Measurements from ENCODE around the gene MACROD2.

Gene MACROD2

GRCh38 chr20:14383335-14383734 lies 388.0 kb downstream of the MACROD2 start:
- ATAC-seq = no peak
- TF ChIP-seq ESRRG (CRISPR knock-in tag; IDR thresholded peaks at IDR 0.05) (no peak), ZC3H10 (CRISPR knock-in tag; IDR thresholded peaks at IDR 0.05) (no peak), CSRNP3 (CRISPR knock-in tag; IDR thresholded peaks at IDR 0.05) (no peak), TCF4 (CRISPR knock-in tag; IDR thresholded peaks at IDR 0.05; ENCODE audit: borderline replicate concordance) (no peak), ZNF8 (CRISPR knock-in tag; IDR thresholded peaks at IDR 0.05) (no peak), ZNF70 (CRISPR knock-in tag; IDR thresholded peaks at IDR 0.05) (no peak), ISL1 (CRISPR knock-in tag; IDR thresholded peaks at IDR 0.05) (no peak), BACH2 (CRISPR knock-in tag; IDR thresholded peaks at IDR 0.05; ENCODE audit: borderline replicate concordance) (no peak), PPARA (CRISPR knock-in tag; IDR thresholded peaks at IDR 0.05; ENCODE audit: borderline replicate concordance) (no peak), ZNF565 (CRISPR knock-in tag; conservative IDR thresholded peaks at IDR 0.05; ENCODE audit: low read depth) (no peak), ARNTL (CRISPR knock-in tag; IDR thresholded peaks at IDR 0.05; ENCODE audit: borderline replicate concordance, low read depth) (no peak), CSDC2 (CRISPR knock-in tag; IDR thresholded peaks at IDR 0.05) (no peak), GLIS3 (CRISPR knock-in tag; IDR thresholded peaks at IDR 0.05) (no peak), RARB (CRISPR knock-in tag; IDR thresholded peaks at IDR 0.05) (no peak)
- TF ChIP-seq, protein P1, sequence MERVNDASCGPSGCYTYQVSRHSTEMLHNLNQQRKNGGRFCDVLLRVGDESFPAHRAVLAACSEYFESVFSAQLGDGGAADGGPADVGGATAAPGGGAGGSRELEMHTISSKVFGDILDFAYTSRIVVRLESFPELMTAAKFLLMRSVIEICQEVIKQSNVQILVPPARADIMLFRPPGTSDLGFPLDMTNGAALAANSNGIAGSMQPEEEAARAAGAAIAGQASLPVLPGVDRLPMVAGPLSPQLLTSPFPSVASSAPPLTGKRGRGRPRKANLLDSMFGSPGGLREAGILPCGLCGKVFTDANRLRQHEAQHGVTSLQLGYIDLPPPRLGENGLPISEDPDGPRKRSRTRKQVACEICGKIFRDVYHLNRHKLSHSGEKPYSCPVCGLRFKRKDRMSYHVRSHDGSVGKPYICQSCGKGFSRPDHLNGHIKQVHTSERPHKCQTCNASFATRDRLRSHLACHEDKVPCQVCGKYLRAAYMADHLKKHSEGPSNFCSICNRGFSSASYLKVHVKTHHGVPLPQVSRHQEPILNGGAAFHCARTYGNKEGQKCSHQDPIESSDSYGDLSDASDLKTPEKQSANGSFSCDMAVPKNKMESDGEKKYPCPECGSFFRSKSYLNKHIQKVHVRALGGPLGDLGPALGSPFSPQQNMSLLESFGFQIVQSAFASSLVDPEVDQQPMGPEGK (CRISPR knock-in tag; IDR thresholded peaks at IDR 0.05; ENCODE audit: borderline replicate concordance) = no peak
- TF ChIP-seq, protein P2, sequence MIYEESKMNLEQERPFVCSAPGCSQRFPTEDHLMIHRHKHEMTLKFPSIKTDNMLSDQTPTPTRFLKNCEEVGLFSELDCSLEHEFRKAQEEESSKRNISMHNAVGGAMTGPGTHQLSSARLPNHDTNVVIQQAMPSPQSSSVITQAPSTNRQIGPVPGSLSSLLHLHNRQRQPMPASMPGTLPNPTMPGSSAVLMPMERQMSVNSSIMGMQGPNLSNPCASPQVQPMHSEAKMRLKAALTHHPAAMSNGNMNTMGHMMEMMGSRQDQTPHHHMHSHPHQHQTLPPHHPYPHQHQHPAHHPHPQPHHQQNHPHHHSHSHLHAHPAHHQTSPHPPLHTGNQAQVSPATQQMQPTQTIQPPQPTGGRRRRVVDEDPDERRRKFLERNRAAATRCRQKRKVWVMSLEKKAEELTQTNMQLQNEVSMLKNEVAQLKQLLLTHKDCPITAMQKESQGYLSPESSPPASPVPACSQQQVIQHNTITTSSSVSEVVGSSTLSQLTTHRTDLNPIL (CRISPR knock-in tag; IDR thresholded peaks at IDR 0.05; ENCODE audit: low read depth) = no peak
- TF ChIP-seq, protein P3, sequence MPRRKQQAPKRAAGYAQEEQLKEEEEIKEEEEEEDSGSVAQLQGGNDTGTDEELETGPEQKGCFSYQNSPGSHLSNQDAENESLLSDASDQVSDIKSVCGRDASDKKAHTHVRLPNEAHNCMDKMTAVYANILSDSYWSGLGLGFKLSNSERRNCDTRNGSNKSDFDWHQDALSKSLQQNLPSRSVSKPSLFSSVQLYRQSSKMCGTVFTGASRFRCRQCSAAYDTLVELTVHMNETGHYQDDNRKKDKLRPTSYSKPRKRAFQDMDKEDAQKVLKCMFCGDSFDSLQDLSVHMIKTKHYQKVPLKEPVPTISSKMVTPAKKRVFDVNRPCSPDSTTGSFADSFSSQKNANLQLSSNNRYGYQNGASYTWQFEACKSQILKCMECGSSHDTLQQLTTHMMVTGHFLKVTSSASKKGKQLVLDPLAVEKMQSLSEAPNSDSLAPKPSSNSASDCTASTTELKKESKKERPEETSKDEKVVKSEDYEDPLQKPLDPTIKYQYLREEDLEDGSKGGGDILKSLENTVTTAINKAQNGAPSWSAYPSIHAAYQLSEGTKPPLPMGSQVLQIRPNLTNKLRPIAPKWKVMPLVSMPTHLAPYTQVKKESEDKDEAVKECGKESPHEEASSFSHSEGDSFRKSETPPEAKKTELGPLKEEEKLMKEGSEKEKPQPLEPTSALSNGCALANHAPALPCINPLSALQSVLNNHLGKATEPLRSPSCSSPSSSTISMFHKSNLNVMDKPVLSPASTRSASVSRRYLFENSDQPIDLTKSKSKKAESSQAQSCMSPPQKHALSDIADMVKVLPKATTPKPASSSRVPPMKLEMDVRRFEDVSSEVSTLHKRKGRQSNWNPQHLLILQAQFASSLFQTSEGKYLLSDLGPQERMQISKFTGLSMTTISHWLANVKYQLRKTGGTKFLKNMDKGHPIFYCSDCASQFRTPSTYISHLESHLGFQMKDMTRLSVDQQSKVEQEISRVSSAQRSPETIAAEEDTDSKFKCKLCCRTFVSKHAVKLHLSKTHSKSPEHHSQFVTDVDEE (CRISPR knock-in tag; IDR thresholded peaks at IDR 0.05) = no peak

DNA sequence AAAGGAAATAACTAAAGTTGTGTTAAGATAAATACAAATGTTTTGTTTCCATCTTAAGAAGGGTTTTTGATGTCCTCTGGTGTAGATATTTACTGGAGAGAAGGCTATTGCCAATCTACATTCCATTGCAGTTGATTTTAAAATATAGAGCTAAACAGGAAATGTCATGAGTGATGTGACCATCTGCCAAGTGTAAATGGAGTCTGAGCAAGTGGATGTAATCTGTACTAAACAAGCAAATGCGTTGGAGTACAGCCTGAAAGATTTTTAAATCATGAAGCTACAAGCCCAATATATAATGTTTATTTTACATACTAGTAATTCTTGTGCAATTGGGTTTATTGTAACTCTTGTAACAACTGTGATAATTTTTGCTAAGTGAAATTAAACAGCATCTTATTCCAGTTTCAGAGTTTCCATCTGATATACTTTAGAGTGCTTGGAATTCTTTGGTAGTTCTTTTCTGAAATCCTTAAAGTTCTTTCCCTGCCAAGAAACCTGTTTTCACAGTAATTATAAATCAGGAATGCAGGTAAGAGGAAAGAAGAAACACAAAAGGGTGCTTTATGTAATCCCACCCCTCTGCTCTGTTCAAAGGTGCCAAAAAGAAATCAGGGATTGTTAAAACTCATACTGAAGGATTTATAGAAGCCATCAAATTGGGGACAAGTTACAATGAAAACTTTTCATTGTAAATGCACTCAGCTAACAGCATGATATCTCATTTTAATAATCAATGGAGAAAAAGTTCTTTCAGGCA lies 389.3 kb downstream of the MACROD2 start:
- peak; percentile 37; the same call in 1 of the 3 replicates for ATAC-seq
- TF ChIP-seq ISL1 (CRISPR knock-in tag; IDR thresholded peaks at IDR 0.05) (peak; percentile 49; the same call in 1 of the 2 replicates), SNAI2 (CRISPR knock-in tag; IDR thresholded peaks at IDR 0.05) (no peak)

- ATAC-seq = no peak
These were observed 389.9 kb downstream of the MACROD2 start for GRCh38 chr20:14385176-14385740.

More at GRCh38 chr20:14385176-14385740, 389.9 kb downstream of the MACROD2 start:
- no peak for TF ChIP-seq ESRRG (CRISPR knock-in tag; IDR thresholded peaks at IDR 0.05)
- TF ChIP-seq, protein P2 (CRISPR knock-in tag; IDR thresholded peaks at IDR 0.05; ENCODE audit: low read depth) = no peak
- TF ChIP-seq ZFP30 (CRISPR knock-in tag; IDR thresholded peaks at IDR 0.05) = no peak
- TF ChIP-seq ISL1 (CRISPR knock-in tag; IDR thresholded peaks at IDR 0.05) = no peak
- no peak for TF ChIP-seq BACH2 (CRISPR knock-in tag; IDR thresholded peaks at IDR 0.05; ENCODE audit: borderline replicate concordance)
